Astrocyte (in vitro differentiated cells and primary cell): ENCODE data around the gene KIF21B. TPM values are rescaled to one million over a fixed set of nuclear protein-coding genes. Genes with fewer than 3 reads are reported as not detected.

Source experiments
- DNase-seq: peaks from one replicate; pipeline ENCODE4 v3.0.0-alpha.2; 2010; ENCODE audit warnings: low read depth
- FAIRE-seq: peaks from 2 replicates; lab custom pipeline; 2011; peaks lifted over from hg19 to GRCh38; lab: Jason Lieb, UNC
- H2AFZ ChIP-seq: 2 replicates; pipeline ENCODE4 v1.6.0; 2012; ENCODE audit warnings: low read depth, low read length, inconsistent platforms
- H3K27ac ChIP-seq: 2 replicates; pipeline ENCODE4 v1.5.1; 2011; ENCODE audit warnings: low read depth, low read length, inconsistent platforms
- H3K27me3 ChIP-seq: 2 replicates; pipeline ENCODE4 v1.6.0; 2011; ENCODE audit warnings: low read length, inconsistent platforms; ENCODE audit not compliant: insufficient read depth
- H3K36me3 ChIP-seq: 2 replicates; pipeline ENCODE4 v1.5.1; 2011; ENCODE audit warnings: low read length, inconsistent platforms; ENCODE audit not compliant: insufficient read depth
- H3K4me1 ChIP-seq: 2 replicates; pipeline ENCODE4 v1.5.1; 2011; ENCODE audit warnings: low read length, inconsistent platforms; ENCODE audit not compliant: insufficient read depth
- H3K4me2 ChIP-seq: 2 replicates; pipeline ENCODE4 v1.6.0; 2012; ENCODE audit warnings: low read length, inconsistent platforms
- H3K4me3 ChIP-seq: 2 replicates; pipeline ENCODE4 v1.5.1; 2011; ENCODE audit warnings: low read depth, mild to moderate bottlenecking, low read length, inconsistent platforms; ENCODE audit not compliant: insufficient read depth
- H3K79me2 ChIP-seq: 2 replicates; pipeline ENCODE4 v1.6.0; 2012; ENCODE audit warnings: mild to moderate bottlenecking, low read length, inconsistent platforms; ENCODE audit not compliant: insufficient read depth
- H3K9ac ChIP-seq: 2 replicates; pipeline ENCODE4 v1.6.0; 2012; ENCODE audit warnings: mild to moderate bottlenecking, low read length, inconsistent platforms
- H3K9me3 ChIP-seq: 2 replicates; pipeline ENCODE4 v1.5.1; 2012; ENCODE audit warnings: low read depth, mild to moderate bottlenecking, low read length, inconsistent platforms; ENCODE audit not compliant: insufficient read depth
- H4K20me1 ChIP-seq: 2 replicates; pipeline ENCODE4 v1.6.0; 2012; ENCODE audit warnings: low read length, inconsistent platforms; ENCODE audit not compliant: insufficient read depth
- H3K27ac Mint-ChIP-seq: one replicate; pipeline ENCODE4 v1.8.0; 2021; ENCODE audit warnings: mild to moderate bottlenecking, mixed read lengths; ENCODE audit not compliant: unreplicated experiment
- H3K27me3 Mint-ChIP-seq: one replicate; pipeline ENCODE4 v1.8.0; 2021; ENCODE audit warnings: low read depth, mixed read lengths; ENCODE audit not compliant: unreplicated experiment
- H3K36me3 Mint-ChIP-seq: one replicate; pipeline ENCODE4 v1.8.0; 2021; ENCODE audit warnings: low read depth, mixed read lengths; ENCODE audit not compliant: unreplicated experiment
- H3K4me1 Mint-ChIP-seq: one replicate; pipeline ENCODE4 v1.8.0; 2021; ENCODE audit warnings: low read depth, mixed read lengths; ENCODE audit not compliant: unreplicated experiment
- H3K4me3 Mint-ChIP-seq: one replicate; pipeline ENCODE4 v1.8.0; 2021; ENCODE audit warnings: mild to moderate bottlenecking, moderate library complexity, mixed read lengths; ENCODE audit not compliant: unreplicated experiment
- H3K9me3 Mint-ChIP-seq: one replicate; pipeline ENCODE4 v1.8.0; 2021; ENCODE audit warnings: mild to moderate bottlenecking, mixed read lengths; ENCODE audit not compliant: unreplicated experiment
- CTCF ChIP-seq: IDR thresholded peaks from 2 replicates; pipeline ENCODE4 v1.5.1; 2011; ENCODE audit warnings: low read depth, mild to moderate bottlenecking, inconsistent platforms, low read length, moderate library complexity; ENCODE audit not compliant: insufficient read depth
- EZH2 ChIP-seq: IDR thresholded peaks from 2 replicates; pipeline ENCODE4 v1.6.1; 2012; ENCODE audit warnings: mild to moderate bottlenecking, low read length, inconsistent platforms; ENCODE audit not compliant: insufficient read depth
- total RNA-seq: library from RNA; stranded (reverse); gene quantifications from 2 replicates; pipeline ENCODE4 v1.2.1, GENCODE V29; 2021

KIF21B gene
- total RNA-seq, 1 donor from 2014 or later, result 4.7 TPM

GRCh38 chr1:201032408-201032807 is 8.9 kb upstream of the KIF21B start:
- Histone ChIP-seq H3K9ac (no peak overlapping the region), H4K20me1 (no peaks in the 10 kb centered on the region), H3K4me3 (no peak overlapping the region), H3K36me3 (no peaks in the 10 kb centered on the region), H3K27me3 (peaks cover 11% of the 10 kb centered on the region), H3K9me3 (no peaks in the 10 kb centered on the region), H3K79me2 (no peaks in the 10 kb centered on the region), H3K4me2 (no peak overlapping the region), H3K27ac (no peak overlapping the region), H2AFZ (no peak overlapping the region), H3K4me1 (no peaks in the 10 kb centered on the region)
- H3K27me3 Mint-ChIP-seq, result peaks cover 32% of the 10 kb centered on the region
- H3K9me3 Mint-ChIP-seq, result peaks cover 6% of the 10 kb centered on the region
- no peak overlapping the region for H3K27ac Mint-ChIP-seq
- no peaks in the 10 kb centered on the region for H3K4me1 Mint-ChIP-seq
- DNase-seq (no peak), FAIRE-seq (no peak)
- H3K4me3 Mint-ChIP-seq, result no peak overlapping the region
- TF ChIP-seq EZH2 (no peak), CTCF (no peak)
- no peaks in the 10 kb centered on the region for H3K36me3 Mint-ChIP-seq

GRCh38 chr1:201028461-201028889 is 5.0 kb upstream of the KIF21B start:
- Histone ChIP-seq H3K4me2 (no peak overlapping the region), H4K20me1 (no peaks in the 10 kb centered on the region), H3K9me3 (no peaks in the 10 kb centered on the region), H3K36me3 (no peaks in the 10 kb centered on the region), H3K9ac (no peak overlapping the region), H3K4me3 (no peak overlapping the region), H3K27ac (no peak overlapping the region), H3K79me2 (no peaks in the 10 kb centered on the region), H3K27me3 (no peaks in the 10 kb centered on the region), H3K4me1 (peaks cover 13% of the 10 kb centered on the region), H2AFZ (no peak overlapping the region)
- peaks cover 24% of the 10 kb centered on the region for H3K27me3 Mint-ChIP-seq
- TF ChIP-seq CTCF (no peak), EZH2 (no peak)
- H3K4me3 Mint-ChIP-seq, result no peak overlapping the region
- no peaks in the 10 kb centered on the region for H3K36me3 Mint-ChIP-seq
- DNase-seq, result no peak
- peaks cover 24% of the 10 kb centered on the region for H3K4me1 Mint-ChIP-seq
- no peak for FAIRE-seq
- peaks cover 6% of the 10 kb centered on the region for H3K9me3 Mint-ChIP-seq
- H3K27ac Mint-ChIP-seq, result no peak overlapping the region

GRCh38 chr1:201026836-201027235 is 3.3 kb upstream of the KIF21B start:
- H3K36me3 Mint-ChIP-seq, result no peaks in the 10 kb centered on the region
- Histone ChIP-seq H3K4me3 (no peak overlapping the region), H3K9ac (no peak overlapping the region), H4K20me1 (no peaks in the 10 kb centered on the region), H3K79me2 (no peaks in the 10 kb centered on the region), H3K36me3 (no peaks in the 10 kb centered on the region), H3K27me3 (no peaks in the 10 kb centered on the region), H3K9me3 (no peaks in the 10 kb centered on the region), H2AFZ (no peak overlapping the region), H3K4me1 (peaks cover 18% of the 10 kb centered on the region), H3K27ac (no peak overlapping the region), H3K4me2 (no peak overlapping the region)
- H3K4me1 Mint-ChIP-seq, result peaks cover 24% of the 10 kb centered on the region
- H3K9me3 Mint-ChIP-seq, result peaks cover 3% of the 10 kb centered on the region
- TF ChIP-seq CTCF (no peak), EZH2 (no peak)
- no peak overlapping the region for H3K4me3 Mint-ChIP-seq
- no peak overlapping the region for H3K27ac Mint-ChIP-seq
- FAIRE-seq, result no peak
- H3K27me3 Mint-ChIP-seq, result peaks cover 23% of the 10 kb centered on the region
- no peak for DNase-seq
